ENCODE data around the gene PTPRG. TPM values are rescaled to one million over a fixed set of nuclear protein-coding genes. Genes with fewer than 3 reads are reported as not detected.

The PTPRG gene
- total and polyA plus RNA-seq, 11 donors = 8.0 to 48.5 (median 35.4) TPM

- no peak overlapping the region for H3K27ac ChIP-seq
- H3K9me3 ChIP-seq = no peaks in the 10 kb centered on the region
- intact Hi-C loops (cut with DNase I) = no loop called here
- ATAC-seq (no peak), DNase-seq (no peak)
- no peaks in the 10 kb centered on the region for H3K27me3 ChIP-seq
- no peaks in the 10 kb centered on the region for H3K4me1 ChIP-seq
- WGBS, 4 donors = 97 to 98% (median 97%) methylated on average over 6 of the region's 6 CpGs
- H3K4me3 ChIP-seq = no peak overlapping the region
- no peak for TF ChIP-seq POLR2A (IDR thresholded peaks at IDR 0.05)
- TF ChIP-seq, protein P1, sequence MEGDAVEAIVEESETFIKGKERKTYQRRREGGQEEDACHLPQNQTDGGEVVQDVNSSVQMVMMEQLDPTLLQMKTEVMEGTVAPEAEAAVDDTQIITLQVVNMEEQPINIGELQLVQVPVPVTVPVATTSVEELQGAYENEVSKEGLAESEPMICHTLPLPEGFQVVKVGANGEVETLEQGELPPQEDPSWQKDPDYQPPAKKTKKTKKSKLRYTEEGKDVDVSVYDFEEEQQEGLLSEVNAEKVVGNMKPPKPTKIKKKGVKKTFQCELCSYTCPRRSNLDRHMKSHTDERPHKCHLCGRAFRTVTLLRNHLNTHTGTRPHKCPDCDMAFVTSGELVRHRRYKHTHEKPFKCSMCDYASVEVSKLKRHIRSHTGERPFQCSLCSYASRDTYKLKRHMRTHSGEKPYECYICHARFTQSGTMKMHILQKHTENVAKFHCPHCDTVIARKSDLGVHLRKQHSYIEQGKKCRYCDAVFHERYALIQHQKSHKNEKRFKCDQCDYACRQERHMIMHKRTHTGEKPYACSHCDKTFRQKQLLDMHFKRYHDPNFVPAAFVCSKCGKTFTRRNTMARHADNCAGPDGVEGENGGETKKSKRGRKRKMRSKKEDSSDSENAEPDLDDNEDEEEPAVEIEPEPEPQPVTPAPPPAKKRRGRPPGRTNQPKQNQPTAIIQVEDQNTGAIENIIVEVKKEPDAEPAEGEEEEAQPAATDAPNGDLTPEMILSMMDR (IDR thresholded peaks at IDR 0.05) = no peak
- peaks cover 0 to 32% (median 15%) of the 10 kb centered on the region in 9 donors for H3K36me3 ChIP-seq
Observed at GRCh38 chr3:62226601-62227339, 665.4 kb downstream of the PTPRG start.

DNA sequence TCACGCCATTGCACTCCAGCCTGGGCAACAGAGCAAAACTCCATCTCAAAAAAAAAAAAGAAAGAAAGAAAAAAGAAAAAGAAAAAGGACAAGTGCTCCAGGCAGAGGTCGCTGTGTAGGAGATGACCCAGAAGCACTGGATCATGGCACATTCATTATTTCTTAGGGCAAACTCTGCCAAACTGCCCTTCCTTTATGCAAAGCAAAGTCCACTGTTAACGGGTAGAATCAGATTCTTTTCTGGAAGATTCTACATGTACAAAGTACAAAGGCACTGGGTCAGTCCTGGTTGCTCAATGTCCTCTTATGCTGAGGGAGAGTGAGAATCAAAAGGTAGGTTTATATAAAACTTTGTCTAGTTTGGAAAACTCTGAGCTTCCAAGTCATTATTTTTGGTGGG lies 667.1 kb downstream of the PTPRG start:
- Histone ChIP-seq H3K9me3 (no peaks in the 10 kb centered on the region), H3K36me3 (peaks cover 0 to 17% (median 3%) of the 10 kb centered on the region in 9 donors), H3K4me3 (no peak overlapping the region), H3K4me1 (no peaks in the 10 kb centered on the region), H3K27ac (no peak overlapping the region), H3K27me3 (no peaks in the 10 kb centered on the region)
- ATAC-seq (no peak), DNase-seq (no peak)
- intact Hi-C loops (cut with DNase I) = no loop called here
- WGBS, 4 donors = 94 to 97% (median 97%) methylated on average over 3 of the region's 3 CpGs
- TF ChIP-seq POLR2A (IDR thresholded peaks at IDR 0.05) = no peak
- TF ChIP-seq, protein P1 (IDR thresholded peaks at IDR 0.05) = no peak

DNA sequence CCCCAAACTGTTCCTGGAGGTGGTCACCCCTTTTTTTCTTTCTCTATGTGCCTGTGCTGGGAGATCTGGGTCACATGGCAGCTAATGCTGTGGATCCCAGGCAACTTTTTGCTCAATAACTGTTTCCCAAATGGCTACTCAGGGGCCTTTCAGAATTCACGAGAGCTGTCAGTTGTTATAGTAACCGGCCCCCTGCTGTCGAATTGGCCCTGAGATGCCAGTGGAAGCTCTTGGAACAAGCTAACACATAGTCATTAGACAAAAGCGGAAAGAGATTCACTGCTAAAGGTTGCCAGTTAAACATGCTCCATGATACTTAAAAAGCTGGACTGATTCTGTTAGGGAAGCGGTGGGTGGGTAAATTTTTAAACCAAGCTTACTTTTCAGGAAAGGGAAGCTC lies 667.8 kb downstream of the PTPRG start:
- no peaks in the 10 kb centered on the region for H3K27me3 ChIP-seq
- no peaks in the 10 kb centered on the region for H3K4me1 ChIP-seq
- intact Hi-C loops (cut with DNase I) = no loop called here
- no peaks in the 10 kb centered on the region for H3K9me3 ChIP-seq
- H3K27ac ChIP-seq = no peak overlapping the region
- 89 to 95% (median 93%) methylated on average over 5 of the region's 5 CpGs for WGBS, 4 donors
- ATAC-seq (no peak), DNase-seq (no peak)
- TF ChIP-seq POLR2A (IDR thresholded peaks at IDR 0.05) = no peak
- TF ChIP-seq, protein P1 (IDR thresholded peaks at IDR 0.05) = no peak
- peaks cover 0 to 13% (median 0%) of the 10 kb centered on the region in 9 donors for H3K36me3 ChIP-seq
- no peak overlapping the region for H3K4me3 ChIP-seq

- no peak for DNase-seq
- no peak for ATAC-seq
- intact Hi-C loops (cut with DNase I) = no loop called here
- Histone ChIP-seq H3K4me1 (peaks cover 0 to under 1% (median 0%) of the 10 kb centered on the region in 12 donors), H3K9me3 (no peaks in the 10 kb centered on the region), H3K36me3 (peaks cover 0 to 13% (median 0%) of the 10 kb centered on the region in 9 donors), H3K27ac (no peak overlapping the region), H3K4me3 (no peak overlapping the region), H3K27me3 (no peaks in the 10 kb centered on the region)
- TF ChIP-seq, protein P1 (IDR thresholded peaks at IDR 0.05) = peak in 8 of 12 donors; percentile 11 to 47 (median 26)
- TF ChIP-seq POLR2A (IDR thresholded peaks at IDR 0.05) = no peak
- 52 to 62% (median 53%) methylated on average over 1 of the region's 1 CpG for WGBS, 4 donors
Observed at GRCh38 chr3:62229908-62230307, 668.5 kb downstream of the PTPRG start.
